Gastroesophageal sphincter (tissue), 4 donors: Measurements from ENCODE around the gene CCDC171. TPM values are rescaled to one million over a fixed set of nuclear protein-coding genes. Genes with fewer than 3 reads are reported as not detected.

Experiments
- ATAC-seq: fragments of 150-250 bp; one replicate; pipeline ENCODE4 v1.9.1; 2016; ENCODE audit warnings: mild to moderate bottlenecking, moderate library complexity
- H3K27ac ChIP-seq, 4 donors: fragments of 200-600 bp; sonication (generic) in 3 of 4; 1 replicate in 3 of 4; 2 replicates in 1 of 4; pipeline ENCODE4 v1.5.1; 2016 to 2019
- H3K27me3 ChIP-seq: fragments of 200-600 bp; sonication (generic); one replicate; pipeline ENCODE4 v1.5.1; 2019
- H3K36me3 ChIP-seq, 2 donors: fragments of 200-600 bp; sonication (generic); one replicate each; pipeline ENCODE4 v1.5.1; 2019; ENCODE audit warnings: control low read depth in 1 of 2
- H3K4me1 ChIP-seq, 3 donors: fragments of 200-600 bp; sonication (generic); 1 replicate in 2 of 3; 2 replicates in 1 of 3; pipeline ENCODE4 v1.5.1; 2016 to 2019; ENCODE audit warnings: control low read depth in 2 of 3
- H3K4me3 ChIP-seq, 2 donors: fragments of 200-600 bp; sonication (generic); one replicate each; pipeline ENCODE4 v1.5.1; 2019; ENCODE audit warnings: mild to moderate bottlenecking in 1 of 2, moderate library complexity in 1 of 2
- H3K9me3 ChIP-seq, 3 donors: fragments of 200-600 bp; sonication (generic); one replicate each; pipeline ENCODE4 v1.5.1; 2017 to 2019; ENCODE audit warnings: control low read depth in 2 of 3
- CTCF ChIP-seq, 4 experiments: fragments of 200-600 bp in 2 of 4; fragments of 450-650 bp in 2 of 4; sonication (generic) in 1 of 4; IDR thresholded peaks; one replicate each; pipeline ENCODE4 v1.5.1; 2017 to 2019; ENCODE audit warnings: antibody characterized with exemption in 4 of 4, mild to moderate bottlenecking in 2 of 4, moderate library complexity in 2 of 4
- EP300 ChIP-seq: sonication (generic); formaldehyde crosslinking; IDR thresholded peaks from one replicate; pipeline ENCODE4 v1.6.1; 2017; ENCODE audit warnings: antibody characterized with exemption, mild to moderate bottlenecking
- POLR2A ChIP-seq, 2 donors: fragments of 450-650 bp; IDR thresholded peaks; one replicate each; pipeline ENCODE4 v1.6.1; 2017; ENCODE audit warnings: antibody characterized with exemption in 2 of 2, mild to moderate bottlenecking in 2 of 2, moderate library complexity in 1 of 2
- POLR2AphosphoS5 ChIP-seq: sonication (generic); formaldehyde crosslinking; IDR thresholded peaks from one replicate; pipeline ENCODE4 v1.6.1; 2017; ENCODE audit warnings: antibody characterized with exemption
- WGBS, 2 donors: methylation state at CpG; one replicate each; pipeline ENCODE4 v1.1.5; 2018; ENCODE audit warnings: low coverage in 1 of 2; 5-methylcytosine and 5-hydroxymethylcytosine counted together
- total RNA-seq, 4 donors: library from RNA; depleted of rRNA; stranded (reverse); fragments of >200 nt; gene quantifications; one replicate each; pipeline ENCODE4 v1.1.0, GENCODE V29; 2016

CCDC171 gene
- total RNA-seq, 4 donors from 2014 or later: 0.94 to 4.5 (median 2.8) TPM

- Histone ChIP-seq H3K27ac (no peak overlapping the region), H3K4me3 (no peak overlapping the region), H3K4me1 (no peaks in the 10 kb centered on the region), H3K9me3 (no peaks in the 10 kb centered on the region), H3K27me3 (no peaks in the 10 kb centered on the region), H3K36me3 (no peaks in the 10 kb centered on the region)
- 13 to 50% methylated on average over 1 of the region's 1 CpG for WGBS, 2 donors
- TF ChIP-seq EP300: no peak
- no peak for TF ChIP-seq CTCF (IDR thresholded peaks at IDR 0.05)
- TF ChIP-seq POLR2AphosphoS5: no peak
- TF ChIP-seq POLR2A (IDR thresholded peaks at IDR 0.05): no peak
- no peak for ATAC-seq
Observed at GRCh38 chr9:15531380-15531779, 21.5 kb upstream of the CCDC171 start.

GRCh38 chr9:15541872-15542271 is 11.0 kb upstream of the CCDC171 start:
- Histone ChIP-seq H3K27ac (no peak overlapping the region), H3K9me3 (no peaks in the 10 kb centered on the region), H3K36me3 (no peaks in the 10 kb centered on the region), H3K4me1 (no peaks in the 10 kb centered on the region), H3K27me3 (no peaks in the 10 kb centered on the region), H3K4me3 (no peak overlapping the region)
- ATAC-seq: no peak
- no peak for TF ChIP-seq CTCF (IDR thresholded peaks at IDR 0.05)
- TF ChIP-seq EP300: no peak
- TF ChIP-seq POLR2AphosphoS5: no peak
- TF ChIP-seq POLR2A (IDR thresholded peaks at IDR 0.05): no peak
- WGBS, 2 donors: 24 to 69% methylated on average over 2 of the region's 2 CpGs

- H3K27ac ChIP-seq: no peak overlapping the region
- no peaks in the 10 kb centered on the region for H3K36me3 ChIP-seq
- no peaks in the 10 kb centered on the region for H3K9me3 ChIP-seq
- ATAC-seq: no peak
- 88% methylated on average over 2 of the region's 2 CpGs; no CpG with 5 or more reads in 1 of the 2 donors for WGBS, 2 donors
- no peaks in the 10 kb centered on the region for H3K27me3 ChIP-seq
- no peaks in the 10 kb centered on the region for H3K4me1 ChIP-seq
- TF ChIP-seq CTCF (IDR thresholded peaks at IDR 0.05) (no peak), POLR2AphosphoS5 (no peak), POLR2A (IDR thresholded peaks at IDR 0.05) (no peak), EP300 (no peak)
- no peak overlapping the region for H3K4me3 ChIP-seq
Observed at GRCh38 chr9:15542624-15543023, 10.2 kb upstream of the CCDC171 start.

GRCh38 chr9:15543047-15543813 is 9.6 kb upstream of the CCDC171 start:
- no peaks in the 10 kb centered on the region for H3K4me1 ChIP-seq
- no peak overlapping the region for H3K27ac ChIP-seq
- no peak for TF ChIP-seq EP300
- no peak for TF ChIP-seq POLR2A (IDR thresholded peaks at IDR 0.05)
- TF ChIP-seq CTCF (IDR thresholded peaks at IDR 0.05): no peak
- no peak for TF ChIP-seq POLR2AphosphoS5
- 73 to 90% methylated on average over 2 to 4 of the region's 4 CpGs for WGBS, 2 donors
- no peak overlapping the region for H3K4me3 ChIP-seq
- H3K27me3 ChIP-seq: no peaks in the 10 kb centered on the region
- no peak for ATAC-seq
- H3K36me3 ChIP-seq: no peaks in the 10 kb centered on the region
- no peaks in the 10 kb centered on the region for H3K9me3 ChIP-seq

GRCh38 chr9:15549611-15550010 is 3.2 kb upstream of the CCDC171 start:
- Histone ChIP-seq H3K4me1 (peaks cover 0 to 14% (median 4%) of the 10 kb centered on the region in 3 donors), H3K27ac (no peak overlapping the region), H3K27me3 (no peaks in the 10 kb centered on the region), H3K4me3 (no peak overlapping the region), H3K9me3 (no peaks in the 10 kb centered on the region), H3K36me3 (no peaks in the 10 kb centered on the region)
- WGBS, 2 donors: 87 to 91% methylated on average over 2 of the region's 2 CpGs
- no peak for ATAC-seq
- TF ChIP-seq EP300 (no peak), POLR2A (IDR thresholded peaks at IDR 0.05) (no peak), CTCF (IDR thresholded peaks at IDR 0.05) (no peak), POLR2AphosphoS5 (no peak)
